K562 treated with DMSO at 1 percent for 12 hours (cell line): ENCODE results near the gene SLC11A2. TPM values are rescaled to one million over a fixed set of nuclear protein-coding genes. Genes with fewer than 3 reads are reported as not detected.

ENCODE experiments used
- total RNA-seq: library from RNA; unstranded; fragments of 300-600 nt; gene quantifications from 2 replicates; pipeline ENCODE4 v1.2.3, GENCODE V29; 2022; ENCODE audit not compliant: insufficient read depth

The SLC11A2 gene
- total RNA-seq, result 8.9 and 32.9 TPM in 2 replicates

GRCh38 chr12:51025836-51026638 lies at the start of gene SLC11A2:
Gene SLC11A2, minus strand, starts transcription at chr12:51026384. Its CDS starts 15,656 bp downstream, at chr12:51010728.

GRCh38 chr12:51047655-51048540 lies 21.7 kb upstream of the SLC11A2 start, which contains the start of gene LETMD1:
Gene LETMD1, plus strand, starts transcription at chr12:51048327. Its CDS starts 30 bp downstream, at chr12:51048357.

GRCh38 chr12:50952510-50952909 lies 73.7 kb downstream of the SLC11A2 start, which contains the start of gene HIGD1C:
Gene HIGD1C, plus strand, starts transcription at chr12:50952544. Its CDS starts 1,455 bp downstream, at chr12:50953999.

Other genes starting within 250 kb of the SLC11A2 start
- not detected in 2 replicates for gene TMPRSS12, start 183.5 kb downstream of the SLC11A2 start, total RNA-seq
- not detected in 2 replicates for gene HIGD1C, start 73.8 kb downstream of the SLC11A2 start, total RNA-seq
- gene LETMD1, start 21.9 kb upstream of the SLC11A2 start, total RNA-seq, result 106 and 151 TPM in 2 replicates
- 8.3 and 25.6 TPM in 2 replicates for gene CSRNP2, start 57.2 kb upstream of the SLC11A2 start, total RNA-seq
- gene TFCP2, start 146.8 kb upstream of the SLC11A2 start, total RNA-seq, result 8.0 and 17.6 TPM in 2 replicates
- 1.9 and 2.8 TPM in 2 replicates for gene POU6F1, start 191.7 kb upstream of the SLC11A2 start, total RNA-seq
- 136 and 326 TPM in 2 replicates for gene DAZAP2, start 212.4 kb upstream of the SLC11A2 start, total RNA-seq
- gene SMAGP, start 244.0 kb upstream of the SLC11A2 start, total RNA-seq, result 25.1 and 29.9 TPM in 2 replicates